ENCODE results near the gene CFAP74.
"Not testable (repeated sequence)": the region's sequence is repeated elsewhere in the genome, so short reads cannot be mapped to it uniquely, and the experiment has no call there.

CFAP74 gene

GRCh38 chr1:1946540-1946939 lies 57.0 kb downstream of the CFAP74 start:
- DNase-seq: no peak

- DNase-seq: no peak
These were observed 57.7 kb downstream of the CFAP74 start for GRCh38 chr1:1945782-1946393.

- DNase-seq: peak; percentile 65
These were observed 59.6 kb downstream of the CFAP74 start for GRCh38 chr1:1943834-1944570.

- DNase-seq: no peak
These were observed 60.6 kb downstream of the CFAP74 start for GRCh38 chr1:1942753-1943656.

- DNase-seq: no peak
These were observed 61.5 kb downstream of the CFAP74 start for GRCh38 chr1:1941868-1942752.

- DNase-seq: no peak
These were observed 62.3 kb downstream of the CFAP74 start for GRCh38 chr1:1941211-1941841.

- no peak for DNase-seq
These were observed 63.5 kb downstream of the CFAP74 start for GRCh38 chr1:1940123-1940425.

GRCh38 chr1:1939296-1940122 lies 64.1 kb downstream of the CFAP74 start:
- no peak for DNase-seq

GRCh38 chr1:1938613-1939295 lies 64.8 kb downstream of the CFAP74 start:
- no peak for DNase-seq

- DNase-seq: no peak
These were observed 65.4 kb downstream of the CFAP74 start for GRCh38 chr1:1938276-1938573.

- no peak for DNase-seq
These were observed 65.9 kb downstream of the CFAP74 start for GRCh38 chr1:1937549-1938275.

- no peak for DNase-seq
These were observed 66.5 kb downstream of the CFAP74 start for GRCh38 chr1:1937061-1937460.

- not testable (repeated sequence) for DNase-seq
These were observed 68.7 kb downstream of the CFAP74 start for GRCh38 chr1:1934848-1935247.

GRCh38 chr1:1929639-1930545 lies 73.7 kb downstream of the CFAP74 start:
- no peak for DNase-seq

GRCh38 chr1:1929102-1929638 lies 74.4 kb downstream of the CFAP74 start:
- no peak for DNase-seq

- DNase-seq: no peak
These were observed 75.1 kb downstream of the CFAP74 start for GRCh38 chr1:1928231-1929101.

GRCh38 chr1:1927751-1928150 lies 75.8 kb downstream of the CFAP74 start:
- DNase-seq: no peak

Measured in activated CD4-positive, CD25-positive, alpha-beta regulatory T cell treated with anti-CD3 and anti-CD28 coated beads, Interleukin-2, amount 50 U/mL, for 72 hours (primary cell).